ENCODE results near the gene GLO1.
"Not testable (repeated sequence)": the region's sequence is repeated elsewhere in the genome, so short reads cannot be mapped to it uniquely, and the experiment has no call there.

GLO1 gene

DNA sequence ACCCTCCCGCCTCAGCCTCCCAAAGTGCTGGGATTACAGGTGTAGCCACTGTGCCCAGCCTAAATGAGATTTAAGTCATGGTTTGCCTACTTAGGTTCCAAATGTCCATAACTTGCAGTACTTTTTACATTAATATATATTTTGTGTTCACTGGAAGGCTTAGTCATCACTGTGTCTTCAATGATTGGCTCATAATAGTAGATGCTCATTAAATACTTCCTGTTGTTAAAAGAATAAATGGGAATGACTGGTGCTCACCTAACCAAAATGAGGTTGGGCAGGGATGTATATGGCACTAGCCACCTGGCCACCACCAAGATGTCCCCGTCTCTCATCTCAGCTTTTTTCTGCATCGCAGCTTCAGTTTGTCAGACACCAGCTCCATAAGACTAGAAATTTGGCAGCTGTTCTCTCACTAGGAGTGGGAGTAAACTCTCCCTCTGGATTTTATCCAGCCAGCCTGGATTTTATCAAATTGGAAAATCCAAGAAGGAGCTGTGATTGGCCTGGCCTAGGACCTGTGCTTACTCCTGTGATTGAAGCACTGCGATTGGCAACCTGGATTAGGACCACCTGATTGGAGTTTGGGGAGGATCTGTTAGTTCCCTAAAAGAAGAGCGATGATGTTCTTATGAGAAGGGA is 1.1 kb upstream of the GLO1 start:
- no peak for DNase-seq

DNA sequence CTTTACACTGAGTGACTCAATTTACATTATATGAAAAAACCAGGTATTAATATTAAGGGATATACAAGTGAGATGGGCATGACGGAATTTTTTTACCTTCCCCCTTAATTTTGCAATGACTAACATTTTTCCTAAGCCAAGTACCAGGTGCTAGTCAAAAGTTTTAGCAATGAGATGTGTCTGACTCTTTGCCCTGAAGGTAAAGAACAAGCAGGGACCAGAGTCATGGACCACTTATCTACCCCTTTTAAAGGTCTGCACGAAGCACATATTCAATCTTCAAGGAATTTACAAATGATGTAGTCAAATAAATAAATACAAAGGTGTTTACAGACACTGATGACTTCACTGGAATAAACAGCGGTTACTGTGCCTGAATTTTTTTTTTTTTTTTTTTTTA is 1.4 kb downstream of the GLO1 start:
- no peak for DNase-seq

DNA sequence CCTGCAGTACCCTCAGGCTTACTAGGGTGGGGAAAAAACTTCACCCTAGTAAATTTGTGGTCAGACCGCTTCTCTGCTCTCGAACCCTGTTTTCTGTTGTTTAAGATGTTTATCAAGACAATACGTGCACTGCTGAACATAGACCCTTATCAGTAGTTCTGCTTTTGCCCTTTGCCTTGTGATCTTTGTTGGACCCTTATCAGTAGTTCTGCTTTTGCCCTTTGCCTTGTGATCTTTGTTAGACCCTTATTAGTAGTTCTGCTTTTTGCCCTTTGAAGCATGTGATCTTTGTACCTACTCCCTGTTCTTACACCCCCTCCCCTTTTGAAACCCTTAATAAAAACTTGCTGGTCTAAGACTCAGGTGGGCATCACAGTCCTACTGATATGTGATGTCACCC is 3.2 kb downstream of the GLO1 start:
- DNase-seq = not testable (repeated sequence)

- DNase-seq = no peak
Observed at GRCh38 chr6:38697846-38698245, 5.1 kb downstream of the GLO1 start.

GRCh38 chr6:38696345-38696744 is 6.6 kb downstream of the GLO1 start:
- no peak for DNase-seq

DNA sequence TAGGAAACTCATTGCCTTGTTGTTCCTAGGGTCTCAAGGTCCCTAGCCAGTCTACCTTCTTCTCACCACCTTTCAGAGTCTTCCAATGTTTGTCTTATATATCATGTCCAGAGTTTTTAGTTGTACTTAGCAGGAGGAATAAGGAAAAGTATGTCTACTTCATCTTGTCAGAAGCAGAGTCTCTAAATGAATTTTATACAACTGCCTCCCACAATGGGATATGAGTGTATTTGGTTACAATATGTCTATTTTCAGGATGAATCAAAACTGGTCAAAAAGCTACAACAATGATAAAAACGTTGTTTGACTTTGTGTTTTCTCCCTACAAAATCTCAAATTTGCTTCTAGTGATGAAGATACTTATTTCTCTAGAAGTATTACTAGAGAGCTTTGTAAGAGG is 7.0 kb downstream of the GLO1 start:
- DNase-seq = no peak

- DNase-seq = no peak
Observed at GRCh38 chr6:38695227-38695900, 7.6 kb downstream of the GLO1 start.

- DNase-seq = no peak
Observed at GRCh38 chr6:38688579-38689087, 14.3 kb downstream of the GLO1 start.

GRCh38 chr6:38687549-38687948 is 15.4 kb downstream of the GLO1 start:
- no peak for DNase-seq

GRCh38 chr6:38687043-38687353 is 15.9 kb downstream of the GLO1 start:
- DNase-seq = no peak

- DNase-seq = no peak
Observed at GRCh38 chr6:38686270-38687042, 16.5 kb downstream of the GLO1 start.

- DNase-seq = no peak
Observed at GRCh38 chr6:38684904-38685303, 18.0 kb downstream of the GLO1 start.

DNA sequence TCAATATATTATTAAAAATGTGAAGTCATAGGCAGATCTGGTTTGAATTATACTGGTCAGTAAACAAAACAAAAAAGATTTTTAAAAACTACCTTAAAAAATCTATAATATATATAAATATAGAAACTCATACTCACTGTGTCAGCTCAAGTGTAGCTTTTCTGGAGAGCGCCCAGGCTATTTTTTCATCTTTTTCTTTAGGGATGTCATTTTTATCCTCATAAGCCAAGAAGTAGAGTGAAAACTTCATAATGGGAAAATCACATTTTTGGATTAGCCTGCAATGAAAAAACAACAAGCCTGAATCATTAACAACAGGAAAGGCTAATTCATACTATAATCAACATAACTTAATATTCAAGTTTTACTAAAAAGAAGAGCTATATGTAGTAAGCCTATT is 18.7 kb downstream of the GLO1 start:
- no peak for DNase-seq

GRCh38 chr6:38681850-38682249 is 21.1 kb downstream of the GLO1 start:
- no peak for DNase-seq

DNA sequence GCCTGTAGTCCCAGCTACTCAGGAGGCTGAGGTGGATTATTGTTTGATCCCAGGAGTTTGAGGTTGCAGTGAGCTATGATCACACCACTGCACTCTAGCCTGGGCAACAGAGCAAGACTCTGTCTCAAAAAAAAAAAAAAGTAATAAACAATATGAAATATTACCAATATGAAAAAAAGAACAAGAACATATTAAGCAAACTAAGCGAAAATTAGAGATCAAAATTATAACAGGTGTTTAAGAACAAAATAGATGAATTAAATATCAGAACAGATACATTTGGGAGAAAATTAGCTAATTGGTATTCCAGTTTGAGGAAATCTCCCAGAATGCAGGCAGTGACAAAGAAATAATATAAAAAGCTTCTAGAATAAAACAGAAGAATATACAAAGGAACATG is 23.3 kb downstream of the GLO1 start:
- no peak for DNase-seq

DNA sequence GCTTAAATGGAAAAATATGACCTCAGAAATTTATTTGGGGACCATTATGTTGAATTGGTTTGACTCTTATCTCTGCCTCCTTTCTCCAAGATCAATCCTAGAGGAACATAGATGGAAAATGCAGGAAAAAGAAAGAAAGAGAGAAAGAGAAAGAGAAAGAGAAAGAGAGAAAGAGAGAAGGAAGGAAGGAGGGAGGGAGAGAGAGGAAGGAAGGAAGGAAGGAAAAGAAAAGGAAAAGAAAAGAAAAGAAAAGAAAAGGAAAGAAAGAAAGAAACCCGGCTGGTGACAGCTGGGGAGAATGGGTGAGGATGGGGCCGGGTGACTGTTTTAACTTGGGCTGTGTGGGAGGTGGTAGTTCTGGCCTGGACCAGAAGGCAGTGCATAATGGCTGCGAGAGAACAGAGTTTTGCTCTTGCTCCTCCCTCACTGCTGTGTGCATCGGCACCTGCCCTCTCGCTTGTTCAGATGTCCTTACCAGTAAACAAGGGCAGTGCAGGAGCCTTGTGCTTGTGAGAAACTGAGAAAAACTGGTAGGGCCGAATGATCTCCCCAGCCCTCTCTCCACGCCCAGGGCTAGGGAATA is 24.7 kb downstream of the GLO1 start:
- DNase-seq = no peak

GRCh38 chr6:38676974-38677544 is 25.9 kb downstream of the GLO1 start:
- DNase-seq = no peak

GRCh38 chr6:38676236-38676973 is 26.5 kb downstream of the GLO1 start:
- DNase-seq = no peak

DNA sequence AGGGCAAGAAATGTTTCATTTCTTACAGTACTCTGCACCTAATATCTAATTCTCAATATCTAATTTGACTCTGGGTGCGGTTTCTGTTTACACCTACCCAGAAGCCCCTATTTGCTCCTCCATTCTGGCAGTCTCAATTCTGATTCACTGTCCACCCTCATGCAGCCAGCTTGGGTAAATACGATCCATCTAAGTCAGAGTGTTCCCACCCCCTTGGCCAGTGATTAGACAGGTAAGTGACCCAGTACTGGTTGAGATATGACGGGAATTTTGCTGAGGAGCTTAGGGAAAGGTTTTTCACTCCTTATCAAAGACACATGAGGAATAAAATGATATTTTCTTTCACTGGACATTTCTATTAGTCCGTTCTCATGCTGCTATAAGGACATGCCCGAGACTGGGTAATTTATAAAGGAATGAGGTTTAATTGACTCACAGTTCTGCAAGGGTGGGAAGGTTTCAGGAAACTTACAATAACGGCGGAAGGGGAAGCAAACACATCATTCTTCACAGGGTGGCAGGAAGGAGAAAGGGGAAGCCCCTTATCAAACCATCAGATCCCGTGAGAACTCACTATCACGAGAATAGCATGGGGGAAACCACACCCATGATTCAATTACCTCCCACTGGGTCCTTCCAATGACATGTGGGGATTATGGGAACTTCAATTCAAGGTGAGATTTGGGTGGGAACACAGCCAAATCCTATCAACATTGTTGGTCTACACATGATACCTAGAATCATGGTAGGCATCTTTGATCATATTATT is 29.4 kb downstream of the GLO1 start:
- DNase-seq = no peak

DNA sequence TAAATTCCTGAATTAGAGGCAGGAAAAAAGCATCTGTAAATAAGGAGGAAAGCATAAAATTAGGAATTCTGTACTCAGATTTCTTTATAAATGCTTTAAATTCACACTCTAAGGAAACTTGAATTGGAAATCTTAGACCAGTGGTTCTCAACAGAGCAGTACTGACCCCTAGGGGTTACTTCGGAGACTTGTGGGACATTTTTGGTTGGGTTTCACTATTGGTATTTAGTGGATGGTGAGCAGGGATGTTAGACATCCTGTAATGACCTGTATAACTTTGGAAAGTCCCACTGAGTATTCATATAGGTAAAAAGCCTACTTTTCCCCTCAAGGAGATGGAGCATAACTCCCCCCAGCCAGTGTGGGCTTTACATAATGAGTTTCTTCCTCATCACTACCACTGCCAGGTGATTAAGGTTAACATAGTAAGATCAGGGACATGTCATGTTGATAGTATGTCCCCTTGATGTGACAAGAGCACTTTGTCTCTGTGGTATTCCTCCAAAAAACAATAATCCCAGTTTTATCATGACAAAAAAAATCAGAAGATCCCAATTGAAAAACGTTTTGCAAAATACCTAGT is 31.0 kb downstream of the GLO1 start:
- DNase-seq = no peak

DNA sequence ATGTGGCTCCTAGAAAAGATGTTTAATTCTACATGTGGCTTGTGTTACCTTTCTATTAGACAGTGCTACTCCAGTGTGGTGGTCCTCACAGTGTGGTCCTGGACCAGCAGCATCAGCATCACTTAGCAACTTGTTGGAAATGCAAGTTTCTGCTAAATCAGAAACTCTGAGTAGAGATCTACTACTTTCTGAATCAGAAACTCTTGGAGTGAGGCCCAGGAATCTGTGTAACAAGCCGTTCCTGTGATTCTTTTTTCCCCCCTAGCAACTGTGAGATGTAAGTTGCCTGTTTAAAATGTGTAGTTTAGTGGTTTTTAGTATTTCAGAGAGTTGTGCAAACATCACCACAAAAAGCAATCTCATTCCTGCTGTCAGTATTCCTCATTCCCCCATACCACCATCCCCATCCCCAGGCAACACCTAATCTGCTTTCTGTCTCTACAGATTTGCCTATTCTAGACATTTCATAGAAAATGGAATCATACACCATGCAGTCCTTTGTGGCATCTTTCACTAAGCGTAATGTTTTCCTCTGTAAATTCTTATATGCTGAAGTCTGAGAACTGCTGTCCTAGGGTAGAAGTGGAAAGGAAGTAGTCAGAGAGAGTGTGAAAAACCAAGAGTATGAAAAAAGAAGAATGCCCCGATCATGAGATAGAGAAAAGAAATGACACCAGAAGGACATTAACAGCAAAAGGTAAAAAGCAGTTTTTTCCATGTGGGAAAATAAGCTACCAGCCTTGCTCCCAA is 44.4 kb downstream of the GLO1 start:
- DNase-seq = no peak
